ENCODE data around the gene SETBP1.

SETBP1 gene

DNA sequence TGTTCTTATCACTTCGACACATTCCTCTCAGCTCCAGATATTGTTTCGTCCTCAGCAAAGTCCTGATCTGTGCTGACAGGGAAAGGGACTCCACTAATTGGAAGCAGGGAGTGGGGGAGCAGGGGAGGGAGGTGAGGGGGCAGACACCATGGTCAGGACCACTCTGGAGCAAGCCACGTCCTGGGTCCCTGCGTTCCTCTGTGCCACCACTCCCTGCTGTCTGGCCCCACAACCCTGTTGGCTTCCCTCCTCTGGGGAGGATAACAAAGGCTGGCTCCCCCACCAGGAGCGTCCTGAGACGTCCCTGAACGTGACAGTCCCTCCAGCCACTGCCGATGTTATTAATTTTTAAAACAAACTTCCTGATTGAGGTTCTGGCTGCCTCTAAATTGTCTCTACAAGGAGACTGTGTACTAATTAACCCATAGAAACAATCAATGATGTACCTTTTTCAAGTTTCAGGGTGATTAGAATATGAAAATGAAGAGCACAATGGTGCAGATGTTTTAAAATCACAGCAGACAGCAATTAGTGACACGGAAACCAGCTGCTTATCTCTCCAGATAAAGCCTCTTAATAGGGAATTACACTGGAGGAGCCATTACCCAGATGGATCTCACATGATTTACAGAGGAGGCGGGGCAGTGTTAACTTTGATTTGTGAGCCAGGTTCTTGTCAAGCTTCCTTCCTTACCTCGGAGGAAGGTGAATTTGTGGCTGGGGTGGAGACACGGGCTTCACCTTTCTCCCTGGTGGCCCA, 257.5 kb downstream of the SETBP1 start:
- DNase-seq (ENCODE audit: low read depth, low spot score): no peak

- no peak for DNase-seq (ENCODE audit: low read depth, low spot score)
Observed at GRCh38 chr18:44938720-44939665, 258.3 kb downstream of the SETBP1 start.

DNA sequence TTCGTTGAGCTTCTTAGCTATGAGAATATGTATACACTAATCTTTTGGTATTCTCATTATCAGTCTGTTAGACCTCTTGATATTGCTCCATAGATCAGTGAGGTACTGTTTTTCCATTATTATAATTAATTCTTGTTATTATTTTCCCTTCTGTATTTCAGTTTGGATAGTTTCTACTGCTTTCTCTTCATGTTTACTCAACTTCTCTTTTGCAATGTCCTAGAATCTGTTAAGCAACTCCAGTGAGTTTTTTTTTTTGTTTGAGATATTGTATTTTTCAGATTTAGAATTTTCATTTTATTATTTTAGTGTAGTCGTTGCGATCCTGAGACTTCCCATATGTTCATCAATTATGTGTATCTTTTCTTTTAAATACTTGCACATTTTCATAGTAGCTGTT, 260.8 kb downstream of the SETBP1 start:
- DNase-seq (ENCODE audit: low read depth, low spot score): no peak

GRCh38 chr18:44942073-44942472, 261.4 kb downstream of the SETBP1 start:
- no peak for DNase-seq (ENCODE audit: low read depth, low spot score)

GRCh38 chr18:44943311-44943881, 262.7 kb downstream of the SETBP1 start:
- DNase-seq (ENCODE audit: low read depth, low spot score): peak; percentile 77

DNA sequence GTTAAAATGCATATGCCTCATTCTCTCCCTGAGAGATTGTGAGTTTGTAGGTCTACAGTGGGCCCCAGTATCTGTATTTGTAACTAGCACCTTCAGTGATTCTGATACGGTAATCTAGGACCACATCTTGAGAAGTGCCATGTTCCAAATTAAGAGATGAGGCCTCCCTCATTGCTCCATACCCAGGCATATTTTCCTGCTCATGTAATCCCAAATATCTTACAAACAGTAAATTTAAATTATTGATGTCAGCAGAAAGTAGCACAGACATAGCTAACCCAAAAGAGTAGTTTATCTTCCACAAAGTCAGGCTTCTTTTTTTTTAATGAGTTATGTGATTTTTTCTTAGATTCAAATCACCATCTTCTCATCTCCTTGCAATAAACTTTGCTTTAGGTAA, 263.8 kb downstream of the SETBP1 start:
- no peak for DNase-seq (ENCODE audit: low read depth, low spot score)

DNA sequence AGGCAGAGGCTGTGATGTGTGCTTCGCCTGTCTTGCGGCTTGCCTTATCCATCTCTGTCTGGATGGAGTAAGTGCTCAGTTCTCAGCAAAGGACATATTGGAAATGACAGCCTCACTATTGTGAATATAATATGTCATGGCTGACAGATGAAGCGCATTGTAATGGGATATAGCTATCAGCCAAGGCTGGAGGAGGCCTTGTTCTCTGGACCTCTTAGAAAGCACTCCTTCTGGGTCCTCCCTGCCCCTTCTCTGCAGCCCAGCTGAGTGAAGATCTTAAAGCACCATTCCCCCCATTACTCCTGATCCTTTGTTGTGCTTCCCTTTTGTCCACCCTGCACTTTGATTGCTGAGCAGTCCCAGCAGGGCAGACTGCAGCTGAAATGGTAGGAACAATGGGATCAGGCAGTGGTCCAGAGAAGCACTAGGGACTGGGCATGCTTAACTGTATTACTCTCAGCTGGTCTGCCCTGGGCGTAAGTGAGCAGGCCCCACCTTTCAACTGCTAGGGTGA, 265.3 kb downstream of the SETBP1 start:
- no peak for DNase-seq (ENCODE audit: low read depth, low spot score)

DNA sequence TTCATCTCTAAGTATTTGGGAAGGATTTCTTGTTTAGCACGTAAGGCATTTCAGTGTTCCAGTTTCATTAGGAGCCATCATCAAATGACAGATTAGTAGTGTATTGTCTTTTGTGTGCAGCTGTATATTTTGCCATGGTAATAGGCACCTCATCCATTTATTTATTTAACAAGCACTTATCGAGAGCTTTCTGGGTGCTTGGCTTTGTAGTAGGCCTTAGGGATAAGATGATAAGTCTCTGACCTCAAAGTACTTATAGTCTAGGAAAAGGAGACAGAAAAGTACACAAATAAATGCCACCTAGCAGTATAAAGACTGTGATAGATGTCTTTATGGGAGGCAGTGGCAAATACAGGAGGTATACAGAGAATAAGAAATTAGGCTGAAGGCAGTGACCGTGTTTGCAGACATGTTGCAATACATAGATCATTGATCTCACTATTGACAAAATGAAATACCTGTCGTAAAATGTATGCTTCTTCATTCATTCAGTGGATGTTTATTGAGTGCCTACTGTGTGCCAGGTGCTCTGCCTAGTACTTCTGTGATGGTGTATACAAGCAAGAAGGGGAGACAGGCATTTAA, 265.9 kb downstream of the SETBP1 start:
- no peak for DNase-seq (ENCODE audit: low read depth, low spot score)

DNA sequence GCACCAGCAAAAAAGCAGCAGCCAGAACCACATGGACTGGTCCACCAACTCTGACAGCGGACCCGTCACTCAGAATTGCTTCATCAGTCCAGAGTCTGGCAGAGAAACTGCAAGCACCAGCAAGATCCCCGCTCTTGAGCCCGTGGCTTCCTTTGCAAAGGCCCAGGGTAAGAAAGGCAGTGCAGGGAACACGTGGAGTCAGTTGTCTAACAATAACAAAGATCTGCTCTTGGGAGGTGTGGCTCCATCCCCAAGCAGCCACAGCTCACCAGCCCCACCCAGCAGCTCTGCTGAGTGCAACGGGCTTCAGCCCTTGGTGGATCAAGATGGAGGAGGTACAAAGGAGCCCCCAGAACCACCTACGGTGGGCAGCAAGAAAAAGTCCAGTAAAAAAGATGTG, 269.3 kb downstream of the SETBP1 start:
- DNase-seq (ENCODE audit: low read depth, low spot score): no peak

DNA sequence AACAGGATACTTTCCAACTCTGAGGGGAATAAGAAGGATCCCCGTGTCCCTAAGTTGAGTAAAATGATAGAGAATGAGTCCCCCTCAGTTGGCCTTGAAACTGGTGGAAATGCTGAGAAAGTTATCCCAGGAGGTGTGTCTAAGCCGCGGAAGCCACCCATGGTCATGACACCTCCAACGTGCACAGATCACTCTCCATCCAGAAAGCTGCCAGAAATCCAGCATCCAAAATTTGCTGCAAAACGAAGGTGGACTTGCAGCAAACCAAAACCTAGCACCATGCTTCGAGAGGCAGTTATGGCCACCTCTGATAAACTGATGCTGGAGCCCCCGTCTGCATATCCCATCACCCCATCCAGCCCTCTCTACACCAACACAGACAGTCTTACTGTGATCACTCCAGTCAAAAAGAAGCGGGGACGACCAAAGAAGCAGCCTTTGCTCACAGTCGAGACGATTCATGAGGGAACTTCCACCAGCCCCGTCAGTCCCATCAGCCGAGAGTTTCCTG, 270.1 kb downstream of the SETBP1 start:
- no peak for DNase-seq (ENCODE audit: low read depth, low spot score)

DNA sequence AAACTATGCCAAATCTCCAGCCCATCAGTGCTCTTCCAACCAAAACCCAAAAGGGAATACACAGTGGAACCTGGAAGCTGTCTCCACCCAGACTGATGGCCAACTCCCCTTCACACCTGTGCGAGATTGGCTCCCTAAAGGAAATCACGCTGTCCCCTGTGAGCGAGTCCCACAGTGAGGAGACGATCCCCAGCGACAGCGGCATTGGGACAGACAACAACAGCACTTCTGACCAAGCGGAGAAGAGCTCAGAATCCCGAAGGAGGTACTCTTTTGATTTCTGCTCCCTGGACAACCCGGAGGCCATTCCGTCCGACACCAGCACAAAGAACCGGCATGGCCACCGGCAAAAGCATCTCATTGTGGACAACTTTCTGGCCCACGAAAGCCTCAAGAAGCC, 271.1 kb downstream of the SETBP1 start:
- DNase-seq (ENCODE audit: low read depth, low spot score): no peak

GRCh38 chr18:44954257-44954656, 273.6 kb downstream of the SETBP1 start:
- DNase-seq (ENCODE audit: low read depth, low spot score): no peak

- DNase-seq (ENCODE audit: low read depth, low spot score): no peak
Observed at GRCh38 chr18:44955825-44956224, 275.1 kb downstream of the SETBP1 start.

GRCh38 chr18:44957025-44957424, 276.3 kb downstream of the SETBP1 start:
- no peak for DNase-seq (ENCODE audit: low read depth, low spot score)

- DNase-seq (ENCODE audit: low read depth, low spot score): no peak
Observed at GRCh38 chr18:44957461-44957860, 276.8 kb downstream of the SETBP1 start.

DNA sequence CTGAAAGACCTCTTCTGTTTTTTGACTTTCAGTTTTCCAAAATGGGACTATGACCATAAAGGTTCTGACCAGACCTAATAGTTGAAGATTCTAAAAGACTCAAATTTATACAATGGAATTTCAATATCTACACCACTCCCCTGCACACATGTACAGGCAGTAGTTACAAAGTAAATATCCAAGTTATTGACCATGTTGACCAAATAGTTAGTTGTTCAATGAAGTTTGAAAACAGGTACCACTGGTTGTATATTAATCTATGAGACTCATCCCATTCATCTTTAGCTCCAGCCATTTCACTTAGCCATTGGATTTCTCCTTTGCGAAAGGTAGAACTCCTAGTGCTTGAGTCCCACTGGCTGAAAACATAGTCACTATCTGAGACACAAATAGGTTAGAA, 277.4 kb downstream of the SETBP1 start:
- no peak for DNase-seq (ENCODE audit: low read depth, low spot score)

GRCh38 chr18:44958455-44958854, 277.8 kb downstream of the SETBP1 start:
- no peak for DNase-seq (ENCODE audit: low read depth, low spot score)

DNA sequence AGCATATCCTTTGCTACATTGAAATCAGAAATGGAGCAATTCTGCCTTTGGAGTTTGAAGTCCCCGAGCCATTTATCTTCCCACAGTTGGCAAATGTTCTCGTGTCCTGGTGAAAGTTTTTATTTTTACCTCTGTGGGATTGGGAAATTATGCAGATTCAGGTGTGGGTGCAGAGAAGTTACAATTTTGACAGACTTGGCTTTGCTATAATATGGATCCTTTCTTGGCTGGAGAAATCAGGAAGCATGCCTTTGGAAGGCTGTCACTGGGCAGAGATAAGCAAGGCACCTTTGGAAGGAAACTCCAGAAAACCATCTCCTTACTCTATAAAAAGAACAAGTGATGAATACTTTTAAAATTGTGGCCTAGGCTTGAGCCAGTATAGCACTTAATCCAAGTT, 278.3 kb downstream of the SETBP1 start:
- DNase-seq (ENCODE audit: low read depth, low spot score): no peak

DNA sequence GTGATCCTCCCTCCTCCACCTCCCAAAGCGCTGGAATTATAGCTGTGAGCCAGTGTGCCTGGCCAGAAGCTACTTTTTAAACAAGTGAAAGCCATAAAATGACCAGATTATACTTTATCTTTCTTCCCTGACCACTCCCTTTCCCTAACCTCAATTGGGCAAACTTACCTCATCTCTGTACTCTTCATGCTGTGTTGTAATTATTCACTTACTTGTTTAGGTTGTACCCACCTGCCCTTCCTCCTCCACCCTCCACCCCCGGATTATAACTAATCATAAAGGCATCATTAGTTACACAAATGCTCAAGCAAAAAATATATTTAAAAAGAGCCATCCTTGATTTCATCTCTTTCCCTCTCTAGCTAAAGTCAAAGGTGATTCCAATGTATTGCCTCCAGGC, 279.9 kb downstream of the SETBP1 start:
- DNase-seq (ENCODE audit: low read depth, low spot score): no peak

GRCh38 chr18:44961288-44961995, 280.8 kb downstream of the SETBP1 start:
- no peak for DNase-seq (ENCODE audit: low read depth, low spot score)

GRCh38 chr18:44967599-44967998, 286.9 kb downstream of the SETBP1 start:
- DNase-seq (ENCODE audit: low read depth, low spot score): no peak

Measured in iPS DF 19.7 (cell line).